ENCODE results near the gene FGF18.

FGF18 gene

DNA sequence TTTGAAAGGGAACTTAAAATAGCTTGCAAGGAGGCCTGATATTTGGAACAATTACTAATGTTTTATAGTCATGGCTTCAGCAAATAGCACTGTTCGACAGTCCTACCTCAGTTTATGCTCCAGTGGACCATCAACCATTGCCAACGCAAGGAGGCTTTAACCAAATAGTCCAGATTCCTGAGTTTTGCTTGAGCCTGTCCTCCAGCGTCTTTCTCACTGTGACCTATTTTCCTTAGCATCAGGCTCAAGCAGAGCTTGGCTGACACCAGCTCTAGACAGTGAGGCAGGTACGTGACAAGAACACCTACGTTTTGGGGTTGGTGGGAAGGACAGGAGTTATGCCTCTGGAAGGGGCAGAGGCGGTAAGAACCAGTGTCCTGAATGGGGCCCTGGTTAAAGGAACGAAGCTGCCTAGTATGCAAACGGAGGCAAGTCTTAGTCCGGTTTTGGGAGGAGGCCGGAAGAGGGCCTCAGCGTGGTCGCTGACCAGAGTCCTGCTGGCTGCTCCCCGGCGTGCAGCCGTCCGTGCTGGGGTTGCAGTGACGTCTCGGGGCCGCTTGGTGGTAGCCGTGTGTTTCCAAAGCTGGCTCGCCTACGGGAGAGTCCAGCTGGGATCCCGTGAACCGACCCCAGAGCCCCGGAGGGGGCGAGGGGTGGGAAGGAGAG, 998 bp upstream of the FGF18 start:
- peak overlapping the region in 9 of 11 experiments; percentile 36 to 76 (median 62); a peak in 16 of 22 replicates for H3K9ac ChIP-seq

DNA sequence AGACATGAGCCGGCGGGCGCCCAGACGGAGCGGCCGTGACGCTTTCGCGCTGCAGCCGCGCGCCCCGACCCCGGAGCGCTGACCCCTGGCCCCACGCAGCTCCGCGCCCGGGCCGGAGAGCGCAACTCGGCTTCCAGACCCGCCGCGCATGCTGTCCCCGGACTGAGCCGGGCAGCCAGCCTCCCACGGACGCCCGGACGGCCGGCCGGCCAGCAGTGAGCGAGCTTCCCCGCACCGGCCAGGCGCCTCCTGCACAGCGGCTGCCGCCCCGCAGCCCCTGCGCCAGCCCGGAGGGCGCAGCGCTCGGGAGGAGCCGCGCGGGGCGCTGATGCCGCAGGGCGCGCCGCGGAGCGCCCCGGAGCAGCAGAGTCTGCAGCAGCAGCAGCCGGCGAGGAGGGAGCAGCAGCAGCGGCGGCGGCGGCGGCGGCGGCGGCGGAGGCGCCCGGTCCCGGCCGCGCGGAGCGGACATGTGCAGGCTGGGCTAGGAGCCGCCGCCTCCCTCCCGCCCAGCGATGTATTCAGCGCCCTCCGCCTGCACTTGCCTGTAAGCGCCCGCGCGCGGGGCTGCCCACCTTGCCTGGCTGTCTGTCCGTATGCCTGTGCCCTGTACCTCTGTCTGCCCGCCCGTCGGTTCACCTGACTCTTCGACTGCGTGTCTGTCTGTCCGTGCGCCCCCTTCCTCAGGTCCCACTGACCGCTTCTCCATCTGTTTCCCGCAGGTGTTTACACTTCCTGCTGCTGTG, 412 bp downstream of the FGF18 start:
- Histone ChIP-seq H3K9me3 (replicated peaks in 1 of 11) (no peaks in the 10 kb centered on the region), H3K9ac (peak overlapping the region in 8 of 11 experiments; percentile 57 to 74 (median 64); a peak in 15 of 22 replicates), H3K4me1 (peaks cover 22 to 38% (median 33%) of the 10 kb centered on the region in 10 experiments), H4K20me1 (peaks cover 26 to 95% (median 80%) of the 10 kb centered on the region in 11 experiments; a peak in 21 of 22 replicates), H3K36me3 (peaks cover 0 to 9% (median 0%) of the 10 kb centered on the region in 11 experiments; a peak in 3 of 22 replicates), H3K4me2 (peak overlapping the region; percentile 95 to 100 (median 98)), H3K27ac (peak overlapping the region in 2 of 11 experiments; percentile 17 to 51; a peak in 2 of 22 replicates), H3K4me3 (peak overlapping the region; percentile 52 to 73 (median 66)), H3K27me3 (peaks cover 39 to 48% (median 47%) of the 10 kb centered on the region in 11 experiments)
- TF ChIP-seq Cebpa-rat (IDR thresholded peaks at IDR 0.05), result no peak

More for the DNA sequence above, 998 bp upstream of the FGF18 start:
- peaks cover 11 to 22% (median 13%) of the 10 kb centered on the region in 11 experiments; a peak in 21 of 22 replicates for H3K36me3 ChIP-seq
- H4K20me1 ChIP-seq, result peaks cover 40 to 100% (median 94%) of the 10 kb centered on the region in 11 experiments; a peak in 21 of 22 replicates
- H3K27me3 ChIP-seq, result peaks cover 38 to 46% (median 40%) of the 10 kb centered on the region in 11 experiments
- H3K27ac ChIP-seq, result peak overlapping the region in 3 of 11 experiments; percentile 6 to 55 (median 45); a peak in 7 of 22 replicates
- peaks cover 22 to 31% (median 28%) of the 10 kb centered on the region in 10 experiments for H3K4me1 ChIP-seq
- no peaks in the 10 kb centered on the region for H3K9me3 ChIP-seq (replicated peaks in 1 of 11)
- H3K4me3 ChIP-seq, result peak overlapping the region; percentile 52 to 73 (median 66)
- peak overlapping the region; percentile 95 to 100 (median 98) for H3K4me2 ChIP-seq
- no peak for TF ChIP-seq Cebpa-rat (IDR thresholded peaks at IDR 0.05)

DNA sequence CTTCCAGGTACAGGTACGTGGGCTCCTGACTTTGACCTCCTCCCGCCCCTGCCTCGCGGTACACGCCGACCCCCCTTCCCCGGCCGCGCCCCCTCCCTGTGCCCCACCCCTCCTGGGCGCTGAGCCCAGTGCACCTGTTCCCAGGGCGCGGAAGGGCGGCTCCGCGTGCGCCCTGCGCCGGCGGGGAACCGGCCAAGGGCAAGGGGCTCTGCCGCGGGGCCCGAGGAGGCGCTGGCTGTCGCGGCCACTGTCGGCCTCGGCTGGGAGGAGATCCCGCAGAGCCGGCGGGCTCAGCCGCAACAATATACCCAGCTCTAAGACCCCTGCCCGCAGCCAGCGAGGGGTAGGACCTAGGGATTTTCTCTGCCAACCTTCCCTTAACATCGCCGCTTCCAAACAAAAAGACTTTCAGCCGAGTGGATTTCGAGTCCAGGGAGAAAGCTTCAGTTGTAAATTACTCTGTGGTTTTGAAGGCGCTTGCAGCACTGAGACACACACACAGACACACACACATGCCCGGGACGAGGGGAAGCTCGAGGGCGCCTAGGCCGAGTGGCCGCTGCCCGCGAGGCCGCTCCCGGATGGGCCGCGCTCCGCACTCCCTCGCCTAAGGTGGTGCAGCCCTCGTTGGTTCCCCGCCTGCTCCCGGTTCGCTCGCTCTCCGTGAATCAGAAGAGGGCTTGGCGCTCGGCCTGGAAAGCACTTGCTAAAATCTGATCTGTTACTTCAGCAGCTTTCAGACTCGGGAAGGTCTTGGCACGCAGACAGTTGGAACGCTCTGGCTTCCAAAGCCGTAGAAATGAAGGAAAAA, 1.2 kb downstream of the FGF18 start:
- H3K9ac ChIP-seq, result peak overlapping the region in 3 of 11 experiments; percentile 62 to 74 (median 65); a peak in 5 of 22 replicates
- peak overlapping the region; percentile 95 to 100 (median 98) for H3K4me2 ChIP-seq
- peaks cover 26 to 87% (median 72%) of the 10 kb centered on the region in 11 experiments; a peak in 21 of 22 replicates for H4K20me1 ChIP-seq
- peaks cover 0 to 4% (median 0%) of the 10 kb centered on the region in 11 experiments; a peak in 3 of 22 replicates for H3K36me3 ChIP-seq
- H3K4me1 ChIP-seq, result peaks cover 22 to 38% (median 33%) of the 10 kb centered on the region in 10 experiments
- H3K9me3 ChIP-seq (replicated peaks in 1 of 11), result no peaks in the 10 kb centered on the region
- H3K4me3 ChIP-seq, result peak overlapping the region; percentile 52 to 73 (median 66)
- H3K27ac ChIP-seq, result no peak overlapping the region
- H3K27me3 ChIP-seq, result peaks cover 39 to 48% (median 47%) of the 10 kb centered on the region in 11 experiments
- no peak for TF ChIP-seq Cebpa-rat (IDR thresholded peaks at IDR 0.05)

GRCh38 chr5:171421331-171422262, 2.1 kb downstream of the FGF18 start:
- H3K4me2 ChIP-seq, result peak overlapping the region in 5 of 11 experiments; percentile 95 to 100 (median 98); a peak in 4 of 22 replicates
- peak overlapping the region in 1 of 10 experiments; percentile 73; a peak in 1 of 20 replicates for H3K4me3 ChIP-seq

DNA sequence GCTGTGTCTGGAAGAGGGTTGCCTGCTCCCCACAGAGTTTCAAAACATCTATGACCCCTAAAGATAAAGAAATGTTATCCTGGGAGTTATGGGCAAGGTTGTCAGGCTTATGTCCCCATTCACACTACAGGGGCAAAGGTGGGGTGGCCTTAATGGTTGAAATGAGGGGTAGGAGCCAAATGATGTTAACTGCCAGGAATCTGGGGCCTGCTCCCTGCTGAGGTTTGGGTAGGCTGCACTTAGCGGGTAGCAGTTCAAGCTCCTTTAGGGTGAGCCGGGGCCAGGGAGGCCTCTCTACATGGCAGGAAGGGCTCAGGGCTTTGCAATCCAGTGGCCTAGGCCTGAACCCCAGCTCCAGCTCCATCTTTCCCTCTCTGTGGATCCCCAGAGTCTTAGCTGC, 3.0 kb downstream of the FGF18 start:
- Histone ChIP-seq H3K4me1 (peaks cover 22 to 38% (median 33%) of the 10 kb centered on the region in 10 experiments), H3K9me3 (replicated peaks in 1 of 11) (no peaks in the 10 kb centered on the region), H3K4me3 (no peak overlapping the region), H3K9ac (no peak overlapping the region), H3K4me2 (no peak overlapping the region), H4K20me1 (peaks cover 15 to 68% (median 54%) of the 10 kb centered on the region in 11 experiments; a peak in 21 of 22 replicates), H3K27ac (no peak overlapping the region), H3K27me3 (peaks cover 39 to 48% (median 47%) of the 10 kb centered on the region in 11 experiments), H3K36me3 (no peaks in the 10 kb centered on the region)
- TF ChIP-seq Cebpa-rat (IDR thresholded peaks at IDR 0.05), result no peak

More at GRCh38 chr5:171421331-171422262, 2.1 kb downstream of the FGF18 start:
- no peaks in the 10 kb centered on the region for H3K36me3 ChIP-seq
- H4K20me1 ChIP-seq, result peaks cover 24 to 77% (median 63%) of the 10 kb centered on the region in 11 experiments; a peak in 21 of 22 replicates
- no peak overlapping the region for H3K9ac ChIP-seq
- TF ChIP-seq Cebpa-rat (IDR thresholded peaks at IDR 0.05), result no peak
- no peaks in the 10 kb centered on the region for H3K9me3 ChIP-seq (replicated peaks in 1 of 11)
- H3K4me1 ChIP-seq, result peaks cover 22 to 38% (median 33%) of the 10 kb centered on the region in 10 experiments
- H3K27me3 ChIP-seq, result peaks cover 39 to 48% (median 47%) of the 10 kb centered on the region in 11 experiments
- H3K27ac ChIP-seq, result no peak overlapping the region

DNA sequence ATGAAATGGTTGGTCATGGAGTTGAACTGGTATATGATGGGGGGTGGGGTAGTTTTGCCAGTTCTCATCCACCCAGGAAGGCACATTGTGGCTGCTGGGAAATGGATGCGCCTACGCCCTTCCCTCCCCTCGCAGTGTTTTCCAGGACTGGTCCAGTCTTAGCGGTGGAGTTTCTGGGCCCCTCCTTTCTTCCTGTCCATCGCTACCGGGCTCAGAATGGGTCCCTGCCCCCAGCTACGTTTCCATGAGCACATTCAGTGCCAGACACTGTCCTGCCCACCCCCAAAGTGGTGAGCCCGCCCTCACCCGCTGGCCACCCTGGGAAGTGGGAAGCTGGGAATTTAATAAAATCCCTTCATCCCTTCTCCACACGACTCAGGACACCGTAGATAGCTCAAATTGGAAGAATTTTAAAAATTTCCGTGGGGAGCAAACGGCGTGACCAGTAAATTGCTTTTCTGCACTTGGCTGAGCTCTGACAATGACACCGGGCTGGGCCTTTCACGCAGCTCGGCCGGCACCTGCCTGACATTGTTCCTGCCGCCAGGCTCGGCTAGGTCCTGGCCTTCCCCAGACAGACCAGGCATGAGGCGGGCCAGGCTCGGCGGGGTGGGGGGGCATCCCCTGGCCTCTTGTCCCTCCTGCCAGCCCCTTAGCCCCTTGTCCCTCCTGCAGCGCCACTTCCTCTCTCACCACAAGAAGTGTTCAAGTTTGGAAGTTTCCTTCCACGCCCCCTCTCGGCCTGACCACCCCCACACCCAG, 3.6 kb downstream of the FGF18 start:
- H3K36me3 ChIP-seq, result no peaks in the 10 kb centered on the region
- no peaks in the 10 kb centered on the region for H3K9me3 ChIP-seq (replicated peaks in 1 of 11)
- TF ChIP-seq Cebpa-rat (IDR thresholded peaks at IDR 0.05), result no peak

GRCh38 chr5:171424726-171425125, 5.3 kb downstream of the FGF18 start:
- peaks cover 0 to 48% (median 34%) of the 10 kb centered on the region in 11 experiments; a peak in 19 of 22 replicates for H4K20me1 ChIP-seq
- no peaks in the 10 kb centered on the region for H3K36me3 ChIP-seq
- peaks cover 9 to 25% (median 20%) of the 10 kb centered on the region in 10 experiments; a peak in 19 of 20 replicates for H3K4me1 ChIP-seq
- H3K4me2 ChIP-seq, result no peak overlapping the region
- no peak overlapping the region for H3K4me3 ChIP-seq
- no peak for TF ChIP-seq Cebpa-rat (IDR thresholded peaks at IDR 0.05)
- H3K27me3 ChIP-seq, result peaks cover 37 to 46% (median 42%) of the 10 kb centered on the region in 11 experiments
- H3K9me3 ChIP-seq (replicated peaks in 1 of 11), result no peaks in the 10 kb centered on the region
- H3K27ac ChIP-seq, result no peak overlapping the region
- H3K9ac ChIP-seq, result no peak overlapping the region

More for the DNA sequence above, 3.6 kb downstream of the FGF18 start:
- Histone ChIP-seq H3K4me1 (peaks cover 20 to 37% (median 32%) of the 10 kb centered on the region in 10 experiments), H4K20me1 (peaks cover 10 to 62% (median 48%) of the 10 kb centered on the region in 11 experiments; a peak in 21 of 22 replicates), H3K27me3 (peaks cover 39 to 48% (median 47%) of the 10 kb centered on the region in 11 experiments), H3K9ac (no peak overlapping the region), H3K4me3 (no peak overlapping the region), H3K4me2 (peak overlapping the region in 7 of 11 experiments; percentile 4 to 46 (median 38); a peak in 7 of 22 replicates), H3K27ac (no peak overlapping the region)
